ENCODE results near the gene MSMO1.
"Not testable (repeated sequence)": the region's sequence is repeated elsewhere in the genome, so short reads cannot be mapped to it uniquely, and the experiment has no call there.

The MSMO1 gene

GRCh38 chr4:165332502-165332901 lies 5.0 kb downstream of the MSMO1 start:
- H3K4me1 Mint-ChIP-seq = peaks cover 28% of the 10 kb centered on the region
- DNase-seq (no peak), ATAC-seq (no peak)
- peak overlapping the region in 1 of 2 donors; percentile 2 for H3K4me3 Mint-ChIP-seq
- H3K27me3 Mint-ChIP-seq = no peaks in the 10 kb centered on the region
- H3K9me3 Mint-ChIP-seq = no peaks in the 10 kb centered on the region
- H3K27ac Mint-ChIP-seq = no peak overlapping the region

GRCh38 chr4:165335163-165335703 lies 7.8 kb downstream of the MSMO1 start:
- H3K27ac Mint-ChIP-seq = peak overlapping the region in 1 of 2 donors; percentile 88

DNA sequence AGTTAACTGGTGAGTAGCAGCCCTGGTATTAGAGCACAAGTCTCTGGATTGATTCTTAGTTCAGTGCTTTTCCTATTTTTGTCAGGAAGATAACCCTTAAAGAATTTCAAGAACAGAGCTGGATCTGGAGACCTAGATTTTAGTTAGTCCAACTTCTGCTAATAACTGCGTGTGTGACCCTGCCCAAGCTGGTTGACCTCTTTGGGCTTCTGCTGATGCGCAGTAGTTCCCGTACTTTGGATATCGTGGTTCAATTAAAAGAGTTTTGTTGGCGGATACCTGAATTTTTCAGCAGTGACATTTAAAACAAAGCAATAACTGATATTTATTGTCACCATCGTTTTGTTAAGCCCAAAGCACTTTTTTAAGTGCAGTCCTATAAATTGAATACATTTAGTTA lies 9.3 kb downstream of the MSMO1 start:
- Mint-ChIP-seq H3K9me3 (no peaks in the 10 kb centered on the region), H3K4me3 (no peak overlapping the region), H3K27ac (peak overlapping the region in 1 of 2 donors; percentile 76), H3K4me1 (peaks cover 11% of the 10 kb centered on the region), H3K27me3 (no peaks in the 10 kb centered on the region)
- ATAC-seq (no peak), DNase-seq (no peak)

More at GRCh38 chr4:165335163-165335703, 7.8 kb downstream of the MSMO1 start:
- Mint-ChIP-seq H3K27me3 (no peaks in the 10 kb centered on the region), H3K4me1 (peaks cover 27% of the 10 kb centered on the region), H3K4me3 (no peak overlapping the region), H3K9me3 (no peaks in the 10 kb centered on the region)
- DNase-seq (no peak), ATAC-seq (no peak)

GRCh38 chr4:165342340-165342739 lies 14.9 kb downstream of the MSMO1 start:
- H3K4me1 Mint-ChIP-seq, H3K27me3 Mint-ChIP-seq, H3K4me3 Mint-ChIP-seq, ATAC-seq, H3K9me3 Mint-ChIP-seq, DNase-seq: not testable (repeated sequence)
- H3K27ac Mint-ChIP-seq = peak overlapping the region in 1 of 2 donors; percentile 72

- DNase-seq (no peak), ATAC-seq (no peak)
- H3K27ac Mint-ChIP-seq = peak overlapping the region in 1 of 2 donors; percentile 80
- H3K4me3 Mint-ChIP-seq = no peak overlapping the region
- no peaks in the 10 kb centered on the region for H3K9me3 Mint-ChIP-seq
- H3K27me3 Mint-ChIP-seq = no peaks in the 10 kb centered on the region
- H3K4me1 Mint-ChIP-seq = no peaks in the 10 kb centered on the region
These were observed 16.1 kb downstream of the MSMO1 start for GRCh38 chr4:165343353-165344191.

DNA sequence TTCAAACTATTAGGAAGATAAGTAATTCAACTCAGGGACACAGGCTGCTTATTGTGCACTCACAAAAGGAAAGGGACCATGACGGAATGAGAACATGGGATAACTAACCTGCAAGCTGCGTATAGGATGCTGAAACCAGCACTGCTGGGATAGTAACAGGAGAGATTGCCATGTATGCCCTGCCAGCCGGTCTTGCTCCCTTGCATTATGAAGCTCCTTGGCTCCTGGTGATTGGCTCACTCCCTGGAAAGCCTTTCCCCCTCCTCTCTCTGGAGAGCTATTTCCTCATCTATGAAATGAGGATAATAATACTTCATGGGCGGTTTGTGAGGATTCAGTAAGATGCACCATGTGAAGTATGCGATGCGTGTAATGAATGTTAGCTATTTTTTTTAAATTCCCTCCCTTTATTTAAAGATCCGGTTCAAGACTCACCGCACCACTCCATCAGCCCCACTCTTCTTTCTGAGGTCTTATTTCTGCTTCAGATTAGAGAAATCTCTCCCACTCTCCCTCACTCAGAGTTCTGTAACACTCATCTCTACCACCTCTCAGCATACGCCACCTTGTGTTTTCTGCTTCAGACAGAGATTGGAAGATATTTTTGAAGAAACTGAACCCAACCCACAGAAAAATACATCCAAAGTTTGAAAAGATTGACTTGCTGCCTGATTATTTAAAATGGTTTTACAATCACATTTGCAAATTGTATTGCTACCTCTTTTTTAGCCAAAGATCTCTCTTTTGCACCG lies 18.4 kb downstream of the MSMO1 start:
- peaks cover under 1% of the 10 kb centered on the region for H3K27me3 Mint-ChIP-seq
- DNase-seq (no peak), ATAC-seq (no peak)
- no peak overlapping the region for H3K4me3 Mint-ChIP-seq
- no peaks in the 10 kb centered on the region for H3K4me1 Mint-ChIP-seq
- no peaks in the 10 kb centered on the region for H3K9me3 Mint-ChIP-seq
- H3K27ac Mint-ChIP-seq = no peak overlapping the region

DNA sequence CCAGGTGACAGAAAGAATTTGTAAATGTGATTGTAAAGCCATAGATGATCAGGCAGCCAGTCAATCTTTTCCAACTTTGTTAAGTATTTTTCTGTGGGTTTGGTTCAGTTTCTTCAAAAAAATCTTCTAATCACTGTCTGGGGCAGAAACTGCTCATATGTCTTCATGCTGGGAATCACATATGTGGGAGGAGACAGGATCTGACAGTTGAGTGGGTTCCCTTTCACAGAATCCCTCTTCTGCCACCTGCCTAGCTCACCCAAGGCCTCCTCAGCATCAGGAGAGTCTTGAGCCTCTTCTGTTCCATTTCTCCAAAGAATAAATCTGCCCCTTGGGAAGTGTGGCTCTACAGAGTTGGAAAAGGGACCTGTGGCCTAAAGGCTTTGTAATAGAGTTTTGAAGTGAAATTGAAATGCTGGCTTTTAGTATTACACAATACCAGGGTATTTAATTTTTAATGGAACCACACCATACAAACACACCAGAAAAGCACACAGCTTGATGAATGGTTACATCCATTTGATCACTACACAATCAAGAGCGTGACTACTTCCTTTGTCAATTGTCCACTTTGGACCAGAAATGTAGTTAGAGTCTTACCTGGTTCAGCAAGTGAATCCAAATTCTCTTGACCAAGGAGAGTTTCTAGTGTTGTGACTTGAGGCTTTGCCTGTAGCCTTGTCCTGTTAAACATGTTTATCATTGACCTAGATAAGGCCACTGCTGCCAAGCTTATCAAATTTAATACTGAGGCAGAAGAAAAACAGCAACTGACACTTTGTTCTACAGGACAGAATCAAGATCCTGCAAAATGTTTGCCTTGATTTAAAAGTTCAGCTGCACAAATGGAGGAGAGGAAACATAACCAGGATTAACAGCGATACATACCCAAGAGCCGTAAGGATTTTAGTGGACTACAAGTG lies 20.4 kb downstream of the MSMO1 start:
- Mint-ChIP-seq H3K4me3 (no peak overlapping the region), H3K27me3 (peaks cover 10% of the 10 kb centered on the region), H3K27ac (no peak overlapping the region), H3K4me1 (no peaks in the 10 kb centered on the region), H3K9me3 (no peaks in the 10 kb centered on the region)
- ATAC-seq (no peak), DNase-seq (no peak)

GRCh38 chr4:165351359-165352130 lies 24.1 kb downstream of the MSMO1 start:
- Mint-ChIP-seq H3K4me1 (no peaks in the 10 kb centered on the region), H3K4me3 (no peak overlapping the region), H3K27ac (no peak overlapping the region), H3K27me3 (peaks cover 10% of the 10 kb centered on the region), H3K9me3 (no peaks in the 10 kb centered on the region)
- ATAC-seq (no peak), DNase-seq (no peak)

DNA sequence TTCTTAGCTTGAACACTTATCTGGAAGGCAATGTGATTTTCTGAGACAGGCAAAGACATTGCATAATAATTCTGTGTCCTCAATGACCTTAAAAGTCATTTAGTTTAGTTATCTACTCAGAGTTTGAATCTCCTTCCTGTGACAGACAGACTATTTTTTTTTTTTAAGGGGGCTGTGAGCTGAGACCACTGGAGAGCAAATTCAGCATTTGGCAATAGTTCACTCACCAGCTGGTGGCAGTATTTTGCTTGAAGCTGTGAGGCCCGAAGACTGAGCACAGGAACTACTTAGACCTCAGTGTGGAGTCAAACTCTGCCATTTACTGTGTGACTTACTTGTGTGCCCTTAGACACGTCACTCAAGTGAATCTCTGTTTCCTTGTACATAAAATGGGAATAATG lies 28.4 kb downstream of the MSMO1 start:
- H3K9me3 Mint-ChIP-seq = no peaks in the 10 kb centered on the region
- no peaks in the 10 kb centered on the region for H3K4me1 Mint-ChIP-seq
- no peak overlapping the region for H3K27ac Mint-ChIP-seq
- ATAC-seq (peak; percentile 56), DNase-seq (peak in 1 of 2 donors; percentile 16)
- H3K4me3 Mint-ChIP-seq = no peak overlapping the region
- H3K27me3 Mint-ChIP-seq = peaks cover 30% of the 10 kb centered on the region

GRCh38 chr4:165359506-165359905 lies 32.0 kb downstream of the MSMO1 start:
- ATAC-seq (no peak), DNase-seq (no peak)
- Mint-ChIP-seq H3K27ac (no peak overlapping the region), H3K4me3 (no peak overlapping the region), H3K9me3 (no peaks in the 10 kb centered on the region), H3K27me3 (peaks cover 36% of the 10 kb centered on the region), H3K4me1 (no peaks in the 10 kb centered on the region)

GRCh38 chr4:165360041-165360695 lies 32.7 kb downstream of the MSMO1 start:
- DNase-seq (no peak), ATAC-seq (no peak)
- Mint-ChIP-seq H3K27ac (no peak overlapping the region), H3K27me3 (peaks cover 36% of the 10 kb centered on the region), H3K9me3 (no peaks in the 10 kb centered on the region), H3K4me1 (no peaks in the 10 kb centered on the region), H3K4me3 (no peak overlapping the region)

DNA sequence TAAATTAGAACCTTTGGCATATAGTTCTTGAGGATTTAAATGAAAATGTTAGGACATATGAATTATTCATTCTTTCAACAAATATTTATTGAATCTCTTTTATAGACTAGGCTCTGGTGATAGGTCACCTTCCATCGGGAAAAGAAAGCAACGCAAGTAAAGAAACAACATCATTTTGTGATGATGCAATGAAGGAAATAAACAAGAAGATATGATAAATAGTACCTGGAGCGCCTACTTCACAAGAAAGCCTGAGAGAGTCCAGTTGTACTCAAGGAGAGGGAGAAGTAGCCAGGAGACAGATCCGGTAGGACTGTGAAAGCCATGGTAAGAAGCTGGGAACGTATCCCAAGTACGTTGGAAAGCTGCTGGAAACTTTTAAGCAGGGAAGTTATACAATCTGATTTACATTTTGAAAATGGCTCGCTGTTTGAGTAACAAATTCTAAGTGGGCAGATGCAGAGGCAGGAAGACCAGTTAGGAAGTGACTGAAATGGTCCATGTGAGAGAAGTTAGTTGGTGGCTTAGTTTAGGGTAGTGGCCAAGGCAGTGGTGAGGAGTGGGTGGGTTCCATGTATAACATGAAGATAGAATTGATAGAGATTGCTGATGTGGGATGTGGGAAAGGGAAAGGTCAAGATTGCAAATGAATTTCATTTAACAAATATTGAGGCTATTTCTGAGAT lies 33.7 kb downstream of the MSMO1 start:
- Mint-ChIP-seq H3K4me1 (no peaks in the 10 kb centered on the region), H3K27me3 (peaks cover 36% of the 10 kb centered on the region), H3K9me3 (no peaks in the 10 kb centered on the region), H3K27ac (peak overlapping the region in 1 of 2 donors; percentile 72), H3K4me3 (no peak overlapping the region)
- DNase-seq = no peak
- no peak for ATAC-seq

- ATAC-seq (no peak), DNase-seq (no peak)
- no peaks in the 10 kb centered on the region for H3K9me3 Mint-ChIP-seq
- H3K27me3 Mint-ChIP-seq = peaks cover 36% of the 10 kb centered on the region
- no peak overlapping the region for H3K27ac Mint-ChIP-seq
- H3K4me3 Mint-ChIP-seq = no peak overlapping the region
- H3K4me1 Mint-ChIP-seq = no peaks in the 10 kb centered on the region
These were observed 34.3 kb downstream of the MSMO1 start for GRCh38 chr4:165361810-165362209.
